ENCODE measurements around the gene NCR3LG1. TPM values are rescaled to one million over a fixed set of nuclear protein-coding genes. Genes with fewer than 3 reads are reported as not detected.

NCR3LG1 gene
- total and polyA plus RNA-seq, 2 of the 8 experiments (the other 6 are each of a cell fraction or from before 2014, with no cell fraction given): 0.68 to 1.9 TPM

GRCh38 chr11:17411418-17411817 lies 59.8 kb downstream of the NCR3LG1 start:
- Histone ChIP-seq H3K9ac (replicated peaks in 1 of 4; ENCODE audit: extremely low read depth in 1 of 4, low read depth in 3 of 4, low read length in 3 of 4) (no peak overlapping the region), H4K91ac (replicated peaks; ENCODE audit: insufficient read length, low read length) (no peak overlapping the region), H2BK120ac (replicated peaks; ENCODE audit: low read depth, low read length) (no peak overlapping the region), H2BK12ac (ENCODE audit: low read depth, low read length) (no peak overlapping the region), H3K27me3 (replicated peaks in 1 of 4; ENCODE audit: control insufficient read depth in 3 of 4, extremely low read depth in 1 of 4, insufficient read depth in 3 of 4, low read length in 3 of 4) (no peaks in the 10 kb centered on the region; a peak in 3 of 7 replicates), H3K79me2 (ENCODE audit: control insufficient read depth in 1 of 2, insufficient read depth in 2 of 2, low read length in 2 of 2) (no peaks in the 10 kb centered on the region), H4K20me1 (replicated peaks in 1 of 2; ENCODE audit: control insufficient read depth in 1 of 2, insufficient read depth in 2 of 2, low read length in 2 of 2) (no peaks in the 10 kb centered on the region), H3K56ac (replicated peaks; ENCODE audit: insufficient read length, low read depth, low read length) (no peak overlapping the region), H3K23me2 (ENCODE audit: low read depth, low read length) (no peaks in the 10 kb centered on the region), H3K4me1 (replicated peaks in 1 of 4; ENCODE audit: control insufficient read depth in 3 of 4, insufficient read depth in 4 of 4, low read length in 3 of 4) (peaks cover 0 to 4% (median 3%) of the 10 kb centered on the region in 4 experiments; a peak in 3 of 7 replicates), H3K4me2 (ENCODE audit: insufficient read depth in 1 of 2, low read depth in 2 of 2, low read length in 2 of 2) (no peak overlapping the region), H2BK15ac (ENCODE audit: low read length) (no peak overlapping the region), H3K36me3 (ENCODE audit: control insufficient read depth in 2 of 4, insufficient read depth in 4 of 4, low read length in 3 of 4) (no peaks in the 10 kb centered on the region), H4K5ac (ENCODE audit: insufficient read length, low read depth, low read length) (no peak overlapping the region), H3K4ac (replicated peaks; ENCODE audit: insufficient read length, low read depth, low read length) (no peak overlapping the region), H3K27ac (ENCODE audit: low read depth, low read length) (no peak overlapping the region), H2AK5ac (ENCODE audit: low read depth, low read length) (no peak overlapping the region), H2BK5ac (ENCODE audit: low read depth, low read length) (no peak overlapping the region), H3K79me1 (ENCODE audit: low read depth, low read length) (no peaks in the 10 kb centered on the region), H2AFZ (ENCODE audit: low read length) (no peak overlapping the region), H4K8ac (ENCODE audit: extremely low read depth, insufficient read depth, low read length) (no peak overlapping the region), H3K18ac (ENCODE audit: extremely low read depth, low read length) (no peak overlapping the region), H3K9me3 (ENCODE audit: insufficient read depth in 2 of 2, low read depth in 1 of 2, low read length in 1 of 2) (no peaks in the 10 kb centered on the region), H3K14ac (ENCODE audit: insufficient read length) (no peak overlapping the region), H2BK20ac (ENCODE audit: low read length) (no peak overlapping the region), H3K23ac (ENCODE audit: insufficient read length) (no peak overlapping the region), H3K4me3 (ENCODE audit: extremely low read depth in 1 of 4, insufficient read depth in 2 of 4, low read depth in 3 of 4, low read length in 4 of 4) (no peak overlapping the region)
- DNase-seq (ENCODE audit: low read depth in 1 of 2, low spot score in 2 of 2) (no peak), FAIRE-seq (no peak)
- 88% methylated on average over 6 of the region's 6 CpGs; no CpG with 5 or more reads in 1 of the 2 experiments for WGBS, 2 experiments (ENCODE audit: extremely low coverage in 1 of 2, insufficient coverage in 1 of 2, insufficient read length in 1 of 2, insufficient replicate concordance in 2 of 2, low coverage in 1 of 2, low lambda C conversion rate in 2 of 2, missing lambda C conversion rate in 1 of 2)
- TF ChIP-seq CREB1 (IDR thresholded peaks at IDR 0.05): no peak
- TF ChIP-seq FOSL1 (IDR thresholded peaks at IDR 0.05; ENCODE audit: insufficient read depth, low read depth, low read length): no peak
- TF ChIP-seq, protein P1, sequence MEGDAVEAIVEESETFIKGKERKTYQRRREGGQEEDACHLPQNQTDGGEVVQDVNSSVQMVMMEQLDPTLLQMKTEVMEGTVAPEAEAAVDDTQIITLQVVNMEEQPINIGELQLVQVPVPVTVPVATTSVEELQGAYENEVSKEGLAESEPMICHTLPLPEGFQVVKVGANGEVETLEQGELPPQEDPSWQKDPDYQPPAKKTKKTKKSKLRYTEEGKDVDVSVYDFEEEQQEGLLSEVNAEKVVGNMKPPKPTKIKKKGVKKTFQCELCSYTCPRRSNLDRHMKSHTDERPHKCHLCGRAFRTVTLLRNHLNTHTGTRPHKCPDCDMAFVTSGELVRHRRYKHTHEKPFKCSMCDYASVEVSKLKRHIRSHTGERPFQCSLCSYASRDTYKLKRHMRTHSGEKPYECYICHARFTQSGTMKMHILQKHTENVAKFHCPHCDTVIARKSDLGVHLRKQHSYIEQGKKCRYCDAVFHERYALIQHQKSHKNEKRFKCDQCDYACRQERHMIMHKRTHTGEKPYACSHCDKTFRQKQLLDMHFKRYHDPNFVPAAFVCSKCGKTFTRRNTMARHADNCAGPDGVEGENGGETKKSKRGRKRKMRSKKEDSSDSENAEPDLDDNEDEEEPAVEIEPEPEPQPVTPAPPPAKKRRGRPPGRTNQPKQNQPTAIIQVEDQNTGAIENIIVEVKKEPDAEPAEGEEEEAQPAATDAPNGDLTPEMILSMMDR (IDR thresholded peaks at IDR 0.05; ENCODE audit: control extremely low read depth in 1 of 3, insufficient read depth in 1 of 3, low read depth in 1 of 3, low read length in 3 of 3): no peak
- TF ChIP-seq, protein P2, sequence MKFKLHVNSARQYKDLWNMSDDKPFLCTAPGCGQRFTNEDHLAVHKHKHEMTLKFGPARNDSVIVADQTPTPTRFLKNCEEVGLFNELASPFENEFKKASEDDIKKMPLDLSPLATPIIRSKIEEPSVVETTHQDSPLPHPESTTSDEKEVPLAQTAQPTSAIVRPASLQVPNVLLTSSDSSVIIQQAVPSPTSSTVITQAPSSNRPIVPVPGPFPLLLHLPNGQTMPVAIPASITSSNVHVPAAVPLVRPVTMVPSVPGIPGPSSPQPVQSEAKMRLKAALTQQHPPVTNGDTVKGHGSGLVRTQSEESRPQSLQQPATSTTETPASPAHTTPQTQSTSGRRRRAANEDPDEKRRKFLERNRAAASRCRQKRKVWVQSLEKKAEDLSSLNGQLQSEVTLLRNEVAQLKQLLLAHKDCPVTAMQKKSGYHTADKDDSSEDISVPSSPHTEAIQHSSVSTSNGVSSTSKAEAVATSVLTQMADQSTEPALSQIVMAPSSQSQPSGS (IDR thresholded peaks at IDR 0.05; ENCODE audit: low read length): no peak
- no peak for TF ChIP-seq JUN (IDR thresholded peaks at IDR 0.05; ENCODE audit: low read depth, low read length)
- TF ChIP-seq BRCA1 (IDR thresholded peaks at IDR 0.05; ENCODE audit: low read depth, low read length): no peak
- no peak for TF ChIP-seq RXRA (IDR thresholded peaks at IDR 0.05; ENCODE audit: insufficient read depth, low read depth, low read length)
- TF ChIP-seq BCL11A (IDR thresholded peaks at IDR 0.05; ENCODE audit: low read depth in 2 of 2, low read length in 2 of 2): no peak
- no peak for TF ChIP-seq YY1 (IDR thresholded peaks at IDR 0.05; ENCODE audit: low read depth, low read length)
- ChIA-PET POLR2A (ENCODE audit: partially characterized antibody) (interaction anchor here (0.9 kb wide), 1 partner anchor 11 kb away, joined by 3 read pairs; no protein-coding TSS in a partner anchor), CTCF (ENCODE audit: partially characterized antibody) (interaction anchor here (0.6 to 38.8 kb wide), 11 partner anchors 8 to 181 kb away, joined by 3 to 1414 read pairs (median 3); partner anchors contain the start of genes ABCC8 and KCNJ11)

Measured in H1 (cell line).